Uterus (tissue), 2 donors: Measurements from ENCODE around the gene ANGPT4.

ENCODE experiments used
- POLR2A ChIP-seq, 2 donors: fragments of 450-650 bp; IDR thresholded peaks; one replicate each; pipeline ENCODE4 v1.6.1; 2016; ENCODE audit warnings: antibody characterized with exemption in 2 of 2, mild to moderate bottlenecking in 1 of 2, moderate library complexity in 1 of 2
- TF ChIP-seq, protein P1 (sequence below), 4 experiments: fragments of 200-600 bp in 2 of 4; fragments of 450-650 bp in 2 of 4; sonication (generic) in 2 of 4; IDR thresholded peaks; one replicate each; pipeline ENCODE4 v1.5.1; 2016 to 2019; ENCODE audit warnings: antibody characterized with exemption in 4 of 4, mild to moderate bottlenecking in 2 of 4, moderate library complexity in 1 of 4

DNA sequence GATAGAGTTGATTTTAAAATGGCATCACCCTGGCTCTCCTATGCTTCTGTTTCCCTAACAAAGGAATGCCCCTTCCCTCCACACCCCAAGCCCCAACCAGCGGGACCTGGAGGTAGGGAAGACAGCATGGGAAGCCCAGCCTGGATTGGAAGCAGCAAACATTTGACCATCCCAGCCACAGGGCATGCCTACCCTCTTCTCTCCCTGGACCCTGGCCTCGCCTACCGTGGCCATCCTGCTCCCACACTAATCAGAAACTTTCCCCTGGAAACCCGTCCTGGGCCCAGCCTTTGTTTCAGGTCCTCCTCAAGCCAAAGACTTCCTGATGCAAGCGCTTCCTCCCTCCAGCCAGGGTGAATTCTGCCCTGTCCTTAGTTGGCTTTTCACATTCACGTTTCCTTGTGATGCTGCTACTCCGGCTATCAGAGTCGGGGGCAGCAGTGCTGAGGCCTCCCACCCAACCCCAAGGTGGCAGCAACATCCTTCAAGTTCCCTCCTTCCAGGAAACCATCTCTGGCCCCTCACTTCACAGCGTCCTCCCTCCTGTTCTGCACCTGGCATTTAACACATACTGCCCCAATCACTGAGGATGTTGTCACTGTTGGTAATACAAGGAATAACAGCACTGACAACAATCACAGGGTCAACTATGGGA, 18.2 kb upstream of the ANGPT4 start:
- no peak for TF ChIP-seq POLR2A (IDR thresholded peaks at IDR 0.05)
- TF ChIP-seq, protein P1, sequence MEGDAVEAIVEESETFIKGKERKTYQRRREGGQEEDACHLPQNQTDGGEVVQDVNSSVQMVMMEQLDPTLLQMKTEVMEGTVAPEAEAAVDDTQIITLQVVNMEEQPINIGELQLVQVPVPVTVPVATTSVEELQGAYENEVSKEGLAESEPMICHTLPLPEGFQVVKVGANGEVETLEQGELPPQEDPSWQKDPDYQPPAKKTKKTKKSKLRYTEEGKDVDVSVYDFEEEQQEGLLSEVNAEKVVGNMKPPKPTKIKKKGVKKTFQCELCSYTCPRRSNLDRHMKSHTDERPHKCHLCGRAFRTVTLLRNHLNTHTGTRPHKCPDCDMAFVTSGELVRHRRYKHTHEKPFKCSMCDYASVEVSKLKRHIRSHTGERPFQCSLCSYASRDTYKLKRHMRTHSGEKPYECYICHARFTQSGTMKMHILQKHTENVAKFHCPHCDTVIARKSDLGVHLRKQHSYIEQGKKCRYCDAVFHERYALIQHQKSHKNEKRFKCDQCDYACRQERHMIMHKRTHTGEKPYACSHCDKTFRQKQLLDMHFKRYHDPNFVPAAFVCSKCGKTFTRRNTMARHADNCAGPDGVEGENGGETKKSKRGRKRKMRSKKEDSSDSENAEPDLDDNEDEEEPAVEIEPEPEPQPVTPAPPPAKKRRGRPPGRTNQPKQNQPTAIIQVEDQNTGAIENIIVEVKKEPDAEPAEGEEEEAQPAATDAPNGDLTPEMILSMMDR (IDR thresholded peaks at IDR 0.05): no peak
